Stimulated activated CD8-positive, alpha-beta memory T cell treated with anti-CD3 and anti-CD28 coated beads, Interleukin-7, amount 100 ng/mL, for 48 hours (primary cell): ENCODE results near the gene JUN.
A peak's percentile ranks its signal among the peaks of the same experiment; 100 is the strongest.

ENCODE experiments used
- DNase-seq, 2 donors: peaks; one replicate each; pipeline ENCODE4 v3.0.0-alpha.2; 2020; ENCODE audit warnings: low read depth in 1 of 2; ENCODE audit errors: extremely low read depth in 1 of 2

The JUN gene

GRCh38 chr1:58784758-58785441 is 1.1 kb upstream of the JUN start:
- DNase-seq, result peak; percentile 46 to 63

GRCh38 chr1:58783090-58783992 is 506 bp downstream of the JUN start:
- peak in 1 of 2 donors; percentile 4 for DNase-seq

- peak; percentile 30 to 46 for DNase-seq
These were observed 1.4 kb downstream of the JUN start for GRCh38 chr1:58782178-58783089.

GRCh38 chr1:58781541-58782177 is 2.2 kb downstream of the JUN start:
- peak in 1 of 2 donors; percentile 7 for DNase-seq

GRCh38 chr1:58780836-58781452 is 2.9 kb downstream of the JUN start:
- no peak for DNase-seq

- DNase-seq, result no peak
These were observed 3.4 kb downstream of the JUN start for GRCh38 chr1:58780411-58780810.

- no peak for DNase-seq
These were observed 4.0 kb downstream of the JUN start for GRCh38 chr1:58779801-58780382.

- no peak for DNase-seq
These were observed 4.6 kb downstream of the JUN start for GRCh38 chr1:58779059-58779754.

GRCh38 chr1:58778385-58779000 is 5.4 kb downstream of the JUN start:
- no peak for DNase-seq

- DNase-seq, result no peak
These were observed 9.8 kb downstream of the JUN start for GRCh38 chr1:58774027-58774426.

GRCh38 chr1:58773406-58773840 is 10.4 kb downstream of the JUN start:
- DNase-seq, result no peak

- DNase-seq, result no peak
These were observed 14.0 kb downstream of the JUN start for GRCh38 chr1:58769809-58770320.

- DNase-seq, result peak in 1 of 2 donors; percentile 21
These were observed 14.7 kb downstream of the JUN start for GRCh38 chr1:58768971-58769808.

GRCh38 chr1:58768191-58768731 is 15.6 kb downstream of the JUN start:
- no peak for DNase-seq

GRCh38 chr1:58767143-58767542 is 16.7 kb downstream of the JUN start:
- DNase-seq, result no peak

- DNase-seq, result no peak
These were observed 18.4 kb downstream of the JUN start for GRCh38 chr1:58765441-58765840.

GRCh38 chr1:58765006-58765405 is 18.8 kb downstream of the JUN start:
- DNase-seq, result no peak
